ENCODE measurements around the gene OR9I1.

Gene OR9I1

GRCh38 chr11:58125469-58125868 is at the start of gene OR9I1:
Gene OR9I1, minus strand, starts transcription at chr11:58125530. Its CDS starts 6,086 bp downstream, at chr11:58119444.
- no peak for DNase-seq (ENCODE audit: low read depth, low spot score)

GRCh38 chr11:58165504-58166106 is 40.3 kb upstream of the OR9I1 start:
- no peak for DNase-seq (ENCODE audit: low read depth, low spot score)

- DNase-seq (ENCODE audit: low read depth, low spot score), result no peak
These were observed 39.7 kb upstream of the OR9I1 start for GRCh38 chr11:58164990-58165389.

GRCh38 chr11:58164389-58164788 is 39.1 kb upstream of the OR9I1 start:
- no peak for DNase-seq (ENCODE audit: low read depth, low spot score)

- no peak for DNase-seq (ENCODE audit: low read depth, low spot score)
These were observed 27.5 kb upstream of the OR9I1 start for GRCh38 chr11:58152781-58153180.

GRCh38 chr11:58142761-58143160 is 17.4 kb upstream of the OR9I1 start:
- no peak for DNase-seq (ENCODE audit: low read depth, low spot score)

GRCh38 chr11:58135171-58135570 is 9.8 kb upstream of the OR9I1 start:
- DNase-seq (ENCODE audit: low read depth, low spot score), result no peak

GRCh38 chr11:58134151-58134550 is 8.8 kb upstream of the OR9I1 start:
- DNase-seq (ENCODE audit: low read depth, low spot score), result no peak

GRCh38 chr11:58133309-58134076 is 8.2 kb upstream of the OR9I1 start:
- no peak for DNase-seq (ENCODE audit: low read depth, low spot score)

- no peak for DNase-seq (ENCODE audit: low read depth, low spot score)
These were observed 2.0 kb upstream of the OR9I1 start for GRCh38 chr11:58127350-58127749.

GRCh38 chr11:58121096-58121495 is 4.2 kb downstream of the OR9I1 start:
- DNase-seq (ENCODE audit: low read depth, low spot score), result no peak

- DNase-seq (ENCODE audit: low read depth, low spot score), result no peak
These were observed 27.9 kb downstream of the OR9I1 start for GRCh38 chr11:58097437-58097836.

- DNase-seq (ENCODE audit: low read depth, low spot score), result no peak
These were observed 38.8 kb downstream of the OR9I1 start for GRCh38 chr11:58086528-58086927.

- DNase-seq (ENCODE audit: low read depth, low spot score), result no peak
These were observed 49.5 kb downstream of the OR9I1 start for GRCh38 chr11:58075781-58076180.

- no peak for DNase-seq (ENCODE audit: low read depth, low spot score)
These were observed 54.7 kb downstream of the OR9I1 start for GRCh38 chr11:58070585-58070984.

- no peak for DNase-seq (ENCODE audit: low read depth, low spot score)
These were observed 56.7 kb downstream of the OR9I1 start for GRCh38 chr11:58068655-58069054.

GRCh38 chr11:58067685-58068084 is 57.6 kb downstream of the OR9I1 start:
- no peak for DNase-seq (ENCODE audit: low read depth, low spot score)
